Activated CD8-positive, alpha-beta memory T cell treated with anti-CD3 and anti-CD28 coated beads for 4 hours (primary cell): ENCODE results near the gene NDUFA1.
"Not testable (repeated sequence)": the region's sequence is repeated elsewhere in the genome, so short reads cannot be mapped to it uniquely, and the experiment has no call there.

Experiments
- DNase-seq, 2 donors: peaks; one replicate each; pipeline ENCODE4 v3.0.0-alpha.2; 2020; ENCODE audit warnings: low read depth in 2 of 2

Gene NDUFA1

DNA sequence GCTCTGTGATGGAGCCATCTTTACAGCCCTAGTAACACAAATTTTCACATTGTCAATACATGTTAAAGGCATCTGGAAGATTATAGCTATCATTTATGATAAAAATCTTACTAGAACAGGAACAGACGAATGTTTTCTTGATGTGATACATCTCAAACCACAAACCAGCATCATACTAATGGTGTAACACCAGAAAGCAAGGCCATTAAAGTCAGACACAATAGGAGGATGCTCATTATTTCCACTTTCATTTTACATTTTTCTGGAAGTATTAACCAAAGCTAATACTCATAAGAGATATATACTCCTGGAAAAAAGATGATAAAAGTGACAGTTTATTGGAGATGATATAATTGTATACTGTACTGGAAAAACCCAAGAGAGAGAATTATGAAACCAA lies 29.3 kb downstream of the NDUFA1 start:
- DNase-seq, result no peak

DNA sequence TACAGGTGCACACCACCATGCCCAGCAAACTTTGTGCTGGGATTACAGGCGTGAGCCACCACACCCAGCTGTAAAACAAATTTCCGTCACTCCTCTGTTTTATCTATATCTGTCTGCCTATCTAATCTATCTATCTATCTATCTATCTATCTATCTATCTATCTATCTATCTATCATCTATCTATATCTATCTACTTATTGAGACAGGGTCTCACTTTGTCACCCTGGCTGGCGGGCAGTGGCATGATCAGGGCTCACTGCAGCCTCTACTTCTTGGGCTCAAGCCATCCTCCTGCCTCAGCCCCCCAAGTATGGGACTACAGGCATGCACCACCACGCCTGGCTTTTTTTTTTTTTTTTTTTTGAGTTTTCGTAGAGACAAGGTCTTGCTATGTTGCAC lies 44.7 kb downstream of the NDUFA1 start:
- DNase-seq, result no peak

DNA sequence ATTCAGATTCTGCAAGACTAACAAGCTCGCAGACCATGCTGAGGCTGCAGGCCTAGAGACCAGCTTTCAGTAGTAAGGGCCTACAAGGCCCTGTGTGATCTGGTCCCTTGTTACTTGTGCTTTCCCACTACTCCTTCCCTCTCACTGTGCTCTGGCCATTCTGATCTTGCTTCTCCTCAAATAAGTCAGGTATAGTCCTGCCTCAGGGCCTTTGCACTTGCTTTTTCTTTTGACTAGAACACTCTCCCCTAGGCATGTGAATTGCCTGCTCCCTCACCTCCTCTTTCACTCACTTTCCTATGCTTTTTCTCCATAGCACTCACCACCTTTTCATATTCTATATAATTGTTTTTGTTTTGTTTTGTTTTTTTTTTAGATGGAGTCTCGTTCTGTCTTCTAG lies 46.2 kb downstream of the NDUFA1 start:
- DNase-seq, result no peak

DNA sequence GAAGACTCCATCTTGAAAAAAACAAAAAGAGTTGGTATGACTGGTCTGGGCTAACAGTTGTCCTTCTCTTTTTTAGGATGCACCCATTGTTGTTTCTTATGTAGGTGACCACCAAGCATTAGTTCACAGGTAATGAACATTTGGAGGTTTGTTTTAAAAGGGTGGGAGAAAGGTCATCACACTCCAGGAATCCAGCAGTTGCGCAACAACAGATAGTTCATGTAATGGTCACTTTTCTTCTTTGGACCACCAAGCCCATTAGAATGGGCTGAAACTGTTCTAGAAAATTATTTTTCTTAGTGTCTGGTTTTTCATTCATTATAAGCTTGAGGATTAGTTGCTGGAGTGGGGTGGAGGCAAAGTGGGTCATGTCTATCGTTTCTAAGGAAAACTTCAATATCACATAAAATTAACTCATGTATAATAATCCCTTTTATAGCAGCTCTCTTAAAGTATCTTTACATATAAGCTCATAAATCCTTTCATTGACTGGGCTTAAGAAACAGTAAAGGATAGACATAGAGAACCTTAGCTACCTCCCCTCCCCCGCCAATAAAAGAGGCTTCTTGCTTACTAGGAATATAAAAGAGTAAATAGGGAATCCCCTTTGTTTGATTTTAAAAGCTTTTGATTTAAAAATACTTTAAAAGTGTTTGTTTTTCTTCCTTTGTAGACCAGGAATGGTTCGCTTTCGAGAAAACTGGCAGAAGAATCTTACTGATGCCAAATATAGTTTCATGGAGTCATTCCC lies 48.4 kb downstream of the NDUFA1 start:
- DNase-seq, result no peak

DNA sequence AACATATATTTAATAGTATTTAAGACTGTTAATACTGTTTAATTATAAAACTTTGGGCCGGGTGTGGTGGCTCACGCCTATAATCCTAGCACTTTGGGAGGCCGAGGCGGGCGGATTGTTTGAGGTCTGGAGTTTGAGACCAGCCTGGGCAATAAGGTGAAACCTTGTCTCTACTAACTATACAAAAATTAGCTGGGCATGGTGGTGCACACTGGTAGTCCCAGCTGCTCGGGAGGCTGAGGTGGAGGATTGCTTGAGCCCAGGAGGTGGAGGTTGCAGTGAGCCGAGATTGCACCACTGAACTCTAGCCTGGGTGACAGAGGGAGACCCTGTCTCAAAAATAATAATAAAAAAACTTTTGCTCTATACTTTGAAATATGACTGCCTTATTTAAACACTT lies 50.8 kb downstream of the NDUFA1 start:
- not testable (repeated sequence) for DNase-seq
